GM18861 (cell line): ENCODE data around the gene AHDC1.
A peak's percentile ranks its signal among the peaks of the same experiment; 100 is the strongest.

Experiments
- ATAC-seq: cut with Tn5 transposase; IDR thresholded peaks from one replicate; pipeline ENCODE4 v1.9.1; 2021; ENCODE audit not compliant: unreplicated experiment

AHDC1 gene

GRCh38 chr1:27489501-27489972, 114.4 kb downstream of the AHDC1 start:
- peak; percentile 20 for ATAC-seq

GRCh38 chr1:27487966-27488884, 115.7 kb downstream of the AHDC1 start:
- no peak for ATAC-seq

- ATAC-seq: no peak
Observed at GRCh38 chr1:27485363-27485762, 118.6 kb downstream of the AHDC1 start.
